GM12801 (cell line): Measurements from ENCODE around the gene KCNK10.

ENCODE experiments used
- CTCF ChIP-seq: IDR thresholded peaks from one replicate; pipeline ENCODE4 v1.5.1; 2011; ENCODE audit warnings: control low read depth; ENCODE audit not compliant: insufficient read length; ENCODE audit errors: extremely low read depth

The KCNK10 gene

GRCh38 chr14:88269806-88270420 lies 53.2 kb downstream of the KCNK10 start:
- no peak for TF ChIP-seq CTCF

DNA sequence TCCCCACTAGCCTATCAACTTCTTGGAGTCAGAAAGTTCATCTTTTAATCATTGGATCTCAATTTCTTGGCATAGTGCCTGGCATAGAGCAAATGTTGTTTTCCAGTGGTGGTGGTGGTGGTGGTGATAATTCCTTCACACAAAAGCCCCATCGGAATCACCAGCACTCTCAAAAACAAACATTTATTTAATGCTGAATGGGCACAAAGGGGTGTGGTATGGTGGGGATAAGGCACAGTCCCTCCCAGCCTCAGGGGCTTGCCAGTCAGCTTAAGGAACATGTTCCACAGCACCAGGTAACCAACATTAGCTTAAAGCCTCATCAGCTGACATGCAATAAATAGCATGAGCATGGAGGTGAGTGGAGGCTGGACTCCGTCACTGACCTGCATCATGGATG lies 56.6 kb downstream of the KCNK10 start:
- TF ChIP-seq CTCF = no peak

- TF ChIP-seq CTCF = no peak
Observed at GRCh38 chr14:88264116-88264515, 59.0 kb downstream of the KCNK10 start.

- TF ChIP-seq CTCF = no peak
Observed at GRCh38 chr14:88258021-88258420, 65.0 kb downstream of the KCNK10 start.

GRCh38 chr14:88256997-88257950 lies 65.8 kb downstream of the KCNK10 start:
- TF ChIP-seq CTCF = no peak

DNA sequence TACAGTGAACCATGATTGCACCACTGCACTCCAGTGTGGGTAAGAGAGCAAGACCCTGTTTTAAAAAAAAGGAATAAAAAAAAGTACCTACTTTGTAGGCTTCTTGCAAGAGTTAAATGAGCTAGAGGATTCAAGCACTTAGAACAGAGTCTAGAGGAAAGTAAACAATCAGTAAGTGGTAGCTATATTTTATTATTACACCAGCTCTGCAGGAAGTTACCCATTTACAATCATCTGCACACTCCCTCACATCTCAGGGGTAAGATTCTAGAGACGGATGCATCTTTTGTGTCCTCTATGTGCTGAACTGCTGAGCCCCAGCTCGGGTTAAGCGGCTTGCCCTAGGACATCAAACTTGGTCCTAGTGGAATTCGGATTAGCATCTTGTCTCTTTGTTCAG lies 67.3 kb downstream of the KCNK10 start:
- no peak for TF ChIP-seq CTCF

- no peak for TF ChIP-seq CTCF
Observed at GRCh38 chr14:88255196-88255595, 67.9 kb downstream of the KCNK10 start.
